ENCODE measurements around the gene GPR107.

- TF ChIP-seq CTCF (conservative IDR thresholded peaks at IDR 0.05) (no peak), EZH2 (IDR thresholded peaks at IDR 0.05; ENCODE audit: low read depth) (no peak)
These were observed 12.6 kb upstream of the GPR107 start for GRCh38 chr9:130040984-130041647.

Measured in PC-9 (cell line).